Vagina (tissue), 2 donors: Measurements from ENCODE around the gene NIP7. TPM values are rescaled to one million over a fixed set of nuclear protein-coding genes. Genes with fewer than 3 reads are reported as not detected.

Source experiments
- DNase-seq, 2 donors: peaks; one replicate each; pipeline ENCODE4 v3.0.0-alpha.2; 2017; ENCODE audit errors: extremely low spot score in 2 of 2
- H3K27ac ChIP-seq: fragments of 200-600 bp; sonication (generic); one replicate; pipeline ENCODE4 v1.5.1; 2019
- H3K27me3 ChIP-seq: fragments of 200-600 bp; sonication (generic); one replicate; pipeline ENCODE4 v1.5.1; 2019
- H3K36me3 ChIP-seq, 2 donors: fragments of 200-600 bp; sonication (generic); one replicate each; pipeline ENCODE4 v1.5.1; 2017 to 2019
- H3K4me1 ChIP-seq: fragments of 200-600 bp; sonication (generic); one replicate; pipeline ENCODE4 v1.5.1; 2019
- H3K4me3 ChIP-seq, 2 donors: fragments of 200-600 bp; sonication (generic); 1 replicate in 1 of 2; 2 replicates in 1 of 2; pipeline ENCODE4 v1.5.1; 2016 to 2019
- H3K9me3 ChIP-seq: fragments of 200-600 bp; sonication (generic); one replicate; pipeline ENCODE4 v1.5.1; 2019
- POLR2A ChIP-seq, 2 donors: fragments of 450-650 bp; IDR thresholded peaks; one replicate each; pipeline ENCODE4 v1.6.1; 2017; ENCODE audit warnings: antibody characterized with exemption in 2 of 2, mild to moderate bottlenecking in 2 of 2, moderate library complexity in 2 of 2
- POLR2AphosphoS5 ChIP-seq, 2 donors: sonication (generic); formaldehyde crosslinking; IDR thresholded peaks; one replicate each; pipeline ENCODE4 v1.9.0; 2017; ENCODE audit warnings: antibody characterized with exemption in 2 of 2, mild to moderate bottlenecking in 2 of 2, low read depth in 1 of 2; ENCODE audit not compliant: insufficient read depth in 1 of 2
- intact Hi-C: fragments of 100-400 bp; cut with DNase I; formaldehyde crosslinking; loops from one replicate; pipeline ENCODE4 v1.15.1; 2023
- total RNA-seq: library from RNA; depleted of rRNA; stranded (reverse); fragments of >200 nt; gene quantifications from one replicate; pipeline ENCODE4 v1.2.3, GENCODE V29; 2016
- TF ChIP-seq, protein P1 (sequence below), 3 experiments: fragments of 450-650 bp in 2 of 3; fragments of 200-600 bp in 1 of 3; sonication (generic) in 1 of 3; IDR thresholded peaks; one replicate each; pipeline ENCODE4 v1.5.1; 2017 to 2019; ENCODE audit warnings: antibody characterized with exemption in 3 of 3, mild to moderate bottlenecking in 2 of 3, moderate library complexity in 2 of 3

The NIP7 gene
- total RNA-seq, 1 donor from 2014 or later = 15.2 TPM

DNA sequence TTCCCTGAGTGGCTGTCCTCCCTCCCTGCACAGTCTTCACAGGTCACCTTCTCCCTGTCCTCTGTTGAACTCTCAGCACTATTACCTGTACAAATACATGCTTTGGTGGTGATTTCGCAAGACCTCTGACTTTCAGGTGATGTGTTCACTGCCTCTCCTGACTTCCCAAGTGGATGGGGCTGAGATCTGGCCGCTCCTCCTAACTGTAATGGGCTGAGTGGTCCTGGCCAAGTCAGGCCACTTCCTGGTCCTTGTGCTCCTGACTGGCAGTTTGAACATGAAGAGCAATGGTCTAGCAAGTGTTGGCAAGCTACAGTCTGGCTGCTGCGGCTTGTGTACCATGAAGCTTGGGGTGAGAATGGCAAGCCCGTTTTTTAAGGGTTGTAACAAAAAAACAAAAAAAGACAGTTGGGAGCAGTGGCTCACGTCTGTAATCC lies 23.7 kb downstream of the NIP7 start:
- intact Hi-C loops = no loop called here
- TF ChIP-seq POLR2A (IDR thresholded peaks at IDR 0.05) = no peak
- TF ChIP-seq, protein P1, sequence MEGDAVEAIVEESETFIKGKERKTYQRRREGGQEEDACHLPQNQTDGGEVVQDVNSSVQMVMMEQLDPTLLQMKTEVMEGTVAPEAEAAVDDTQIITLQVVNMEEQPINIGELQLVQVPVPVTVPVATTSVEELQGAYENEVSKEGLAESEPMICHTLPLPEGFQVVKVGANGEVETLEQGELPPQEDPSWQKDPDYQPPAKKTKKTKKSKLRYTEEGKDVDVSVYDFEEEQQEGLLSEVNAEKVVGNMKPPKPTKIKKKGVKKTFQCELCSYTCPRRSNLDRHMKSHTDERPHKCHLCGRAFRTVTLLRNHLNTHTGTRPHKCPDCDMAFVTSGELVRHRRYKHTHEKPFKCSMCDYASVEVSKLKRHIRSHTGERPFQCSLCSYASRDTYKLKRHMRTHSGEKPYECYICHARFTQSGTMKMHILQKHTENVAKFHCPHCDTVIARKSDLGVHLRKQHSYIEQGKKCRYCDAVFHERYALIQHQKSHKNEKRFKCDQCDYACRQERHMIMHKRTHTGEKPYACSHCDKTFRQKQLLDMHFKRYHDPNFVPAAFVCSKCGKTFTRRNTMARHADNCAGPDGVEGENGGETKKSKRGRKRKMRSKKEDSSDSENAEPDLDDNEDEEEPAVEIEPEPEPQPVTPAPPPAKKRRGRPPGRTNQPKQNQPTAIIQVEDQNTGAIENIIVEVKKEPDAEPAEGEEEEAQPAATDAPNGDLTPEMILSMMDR (IDR thresholded peaks at IDR 0.05) = no peak
- no peak for TF ChIP-seq POLR2AphosphoS5 (IDR thresholded peaks at IDR 0.05; ENCODE audit: insufficient read depth in 1 of 2, low read depth in 1 of 2)
- no peak for DNase-seq
- Histone ChIP-seq H3K4me3 (no peak overlapping the region), H3K4me1 (no peaks in the 10 kb centered on the region), H3K27me3 (no peaks in the 10 kb centered on the region), H3K27ac (no peak overlapping the region), H3K9me3 (no peaks in the 10 kb centered on the region), H3K36me3 (peaks cover 3 to 37% of the 10 kb centered on the region in 2 donors)

DNA sequence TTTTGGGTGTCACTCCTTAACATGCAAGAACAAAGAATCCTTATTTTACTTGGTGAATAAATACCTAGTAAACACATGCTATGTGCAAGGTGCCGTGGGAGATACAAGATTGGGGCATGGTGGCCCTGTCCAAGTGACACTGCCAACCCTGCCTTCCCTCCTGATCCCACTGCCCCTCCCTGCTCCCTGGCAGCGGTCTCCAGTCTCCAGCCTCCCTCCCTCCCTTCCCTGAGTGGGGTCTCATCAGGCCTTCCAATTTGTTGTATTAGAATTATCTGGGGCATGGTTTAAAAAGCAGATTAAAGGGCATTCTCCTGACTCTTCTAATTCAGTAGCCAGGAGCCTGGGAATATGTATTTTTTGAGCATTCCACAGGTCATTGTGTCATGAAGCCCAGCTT lies 24.5 kb downstream of the NIP7 start:
- H3K27ac ChIP-seq = no peak overlapping the region
- peaks cover 3 to 45% of the 10 kb centered on the region in 2 donors for H3K36me3 ChIP-seq
- no peak for DNase-seq
- TF ChIP-seq, protein P1 (IDR thresholded peaks at IDR 0.05) = no peak
- TF ChIP-seq POLR2AphosphoS5 (IDR thresholded peaks at IDR 0.05; ENCODE audit: insufficient read depth in 1 of 2, low read depth in 1 of 2) (no peak), POLR2A (IDR thresholded peaks at IDR 0.05) (no peak)
- no peaks in the 10 kb centered on the region for H3K9me3 ChIP-seq
- H3K4me1 ChIP-seq = no peaks in the 10 kb centered on the region
- H3K27me3 ChIP-seq = no peaks in the 10 kb centered on the region
- intact Hi-C loops = no loop called here
- no peak overlapping the region for H3K4me3 ChIP-seq

DNA sequence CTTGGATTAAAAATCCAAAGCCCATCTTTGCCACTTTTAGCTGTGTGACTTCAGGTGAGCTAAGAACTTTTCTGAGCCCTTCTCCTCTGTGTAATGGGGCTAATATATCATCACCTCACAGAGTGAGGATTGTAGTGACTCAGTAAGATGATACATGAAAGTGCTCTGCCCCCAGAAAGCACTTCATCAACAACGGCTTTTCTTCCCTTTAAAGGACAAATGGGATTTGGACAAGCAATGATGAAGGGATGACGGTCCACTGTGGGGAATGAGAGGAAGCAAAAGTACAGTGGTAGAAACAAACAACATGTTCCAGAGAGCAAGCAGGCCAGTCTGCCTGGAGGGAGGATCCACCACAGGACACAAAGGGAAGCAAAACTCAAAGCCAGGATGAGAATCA lies 26.3 kb downstream of the NIP7 start:
- DNase-seq = no peak
- no peak for TF ChIP-seq POLR2A (IDR thresholded peaks at IDR 0.05)
- TF ChIP-seq, protein P1 (IDR thresholded peaks at IDR 0.05) = no peak
- no peak for TF ChIP-seq POLR2AphosphoS5 (IDR thresholded peaks at IDR 0.05; ENCODE audit: insufficient read depth in 1 of 2, low read depth in 1 of 2)
- Histone ChIP-seq H3K4me3 (no peak overlapping the region), H3K36me3 (peaks cover 3 to 59% of the 10 kb centered on the region in 2 donors), H3K27ac (no peak overlapping the region), H3K27me3 (no peaks in the 10 kb centered on the region), H3K4me1 (no peaks in the 10 kb centered on the region), H3K9me3 (no peaks in the 10 kb centered on the region)
- intact Hi-C loops = no loop called here

DNA sequence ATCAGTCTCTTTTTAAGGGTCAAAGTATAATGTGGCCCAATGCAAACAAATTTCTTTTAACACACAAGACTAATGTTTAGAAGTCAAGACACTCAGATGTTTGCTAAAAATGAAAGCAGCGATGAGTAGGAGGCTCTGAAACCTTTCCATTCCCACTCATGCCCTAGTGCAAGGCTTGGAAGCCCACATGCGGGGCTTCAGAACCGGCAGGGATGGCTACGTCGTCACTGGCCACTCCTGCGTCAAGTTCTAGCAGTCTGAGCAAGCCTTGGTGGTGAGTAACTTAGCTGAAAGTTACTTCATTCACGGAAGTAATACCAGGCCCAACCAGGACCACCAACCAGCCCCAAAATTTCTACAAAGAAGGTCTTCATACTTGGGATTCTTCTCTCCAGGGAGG lies 26.9 kb downstream of the NIP7 start:
- Histone ChIP-seq H3K9me3 (no peaks in the 10 kb centered on the region), H3K4me3 (no peak overlapping the region), H3K27me3 (no peaks in the 10 kb centered on the region), H3K4me1 (no peaks in the 10 kb centered on the region), H3K36me3 (peaks cover 3 to 61% of the 10 kb centered on the region in 2 donors), H3K27ac (no peak overlapping the region)
- intact Hi-C loops = no loop called here
- TF ChIP-seq POLR2A (IDR thresholded peaks at IDR 0.05) = no peak
- no peak for TF ChIP-seq POLR2AphosphoS5 (IDR thresholded peaks at IDR 0.05; ENCODE audit: insufficient read depth in 1 of 2, low read depth in 1 of 2)
- TF ChIP-seq, protein P1 (IDR thresholded peaks at IDR 0.05) = no peak
- DNase-seq = no peak

DNA sequence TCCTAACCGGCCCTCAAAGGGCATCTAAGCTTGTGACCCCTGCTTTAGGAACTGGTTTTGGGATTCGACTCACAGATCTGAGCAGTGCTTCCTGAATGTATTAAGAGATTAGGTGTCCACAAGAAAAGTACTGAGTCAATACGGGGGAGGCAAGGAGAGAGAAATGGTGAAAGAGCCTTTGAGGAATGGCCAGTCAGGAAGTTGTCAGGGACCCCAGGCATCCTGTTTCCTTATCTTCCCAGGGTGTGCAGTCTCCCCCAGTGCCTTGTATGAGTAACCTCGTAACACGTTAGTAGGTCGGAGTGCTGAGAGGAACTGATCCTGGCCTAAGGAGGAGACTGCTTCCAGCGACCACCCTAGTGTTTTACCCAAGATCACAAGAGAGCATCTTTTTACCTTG lies 28.4 kb downstream of the NIP7 start:
- no peaks in the 10 kb centered on the region for H3K4me1 ChIP-seq
- no peak for DNase-seq
- H3K9me3 ChIP-seq = no peaks in the 10 kb centered on the region
- H3K36me3 ChIP-seq = peaks cover 3 to 76% of the 10 kb centered on the region in 2 donors
- no peaks in the 10 kb centered on the region for H3K27me3 ChIP-seq
- TF ChIP-seq POLR2A (IDR thresholded peaks at IDR 0.05) = no peak
- TF ChIP-seq POLR2AphosphoS5 (IDR thresholded peaks at IDR 0.05; ENCODE audit: insufficient read depth in 1 of 2, low read depth in 1 of 2) = no peak
- TF ChIP-seq, protein P1 (IDR thresholded peaks at IDR 0.05) = no peak
- H3K4me3 ChIP-seq = no peak overlapping the region
- no peak overlapping the region for H3K27ac ChIP-seq
- intact Hi-C loops = no loop called here
